HG03139 (cell line): ENCODE results near the gene SYP.
"Not testable (repeated sequence)": the region's sequence is repeated elsewhere in the genome, so short reads cannot be mapped to it uniquely, and the experiment has no call there.

Experiments used
- ATAC-seq: cut with Tn5 transposase; IDR thresholded peaks from one replicate; pipeline ENCODE4 v1.9.1; 2021; ENCODE audit not compliant: unreplicated experiment

SYP gene

GRCh38 chrX:49190821-49191573 is 9.0 kb downstream of the SYP start:
- ATAC-seq: peak; percentile 88

GRCh38 chrX:49189606-49190005 is 10.4 kb downstream of the SYP start:
- ATAC-seq: no peak

GRCh38 chrX:49188468-49189076 is 11.4 kb downstream of the SYP start:
- no peak for ATAC-seq

- ATAC-seq: no peak
Measured at GRCh38 chrX:49187526-49187925, 12.5 kb downstream of the SYP start.

- ATAC-seq: no peak
Measured at GRCh38 chrX:49187028-49187394, 13.0 kb downstream of the SYP start.

- ATAC-seq: no peak
Measured at GRCh38 chrX:49186125-49187027, 13.6 kb downstream of the SYP start, which contains the start of gene PRICKLE3. PRICKLE3 (minus strand) TSS chrX:49186373; CDS start chrX:49186297, 76 bp downstream.

- ATAC-seq: peak; percentile 39
Measured at GRCh38 chrX:49184294-49185281, 15.4 kb downstream of the SYP start.

GRCh38 chrX:49183701-49184281 is 16.2 kb downstream of the SYP start:
- ATAC-seq: no peak

- no peak for ATAC-seq
Measured at GRCh38 chrX:49179358-49179757, 20.6 kb downstream of the SYP start.

- ATAC-seq: no peak
Measured at GRCh38 chrX:49178537-49178936, 21.5 kb downstream of the SYP start.

GRCh38 chrX:49177873-49178480 is 22.0 kb downstream of the SYP start:
- ATAC-seq: no peak

- ATAC-seq: no peak
Measured at GRCh38 chrX:49177338-49177833, 22.6 kb downstream of the SYP start.

- ATAC-seq: no peak
Measured at GRCh38 chrX:49176421-49177326, 23.3 kb downstream of the SYP start.

- ATAC-seq: no peak
Measured at GRCh38 chrX:49175435-49176274, 24.3 kb downstream of the SYP start.

- ATAC-seq: no peak
Measured at GRCh38 chrX:49174723-49175122, 25.3 kb downstream of the SYP start.

GRCh38 chrX:49173544-49173943 is 26.4 kb downstream of the SYP start:
- not testable (repeated sequence) for ATAC-seq

GRCh38 chrX:49172280-49172780 is 27.7 kb downstream of the SYP start:
- peak; percentile 64 for ATAC-seq
